UCSD-AML1 (cell line): ENCODE measurements around the gene TNFSF12.

Source experiments
- DNase-seq: peaks from one replicate; lab custom pipeline; 2025; ENCODE audit not compliant: unreplicated experiment; lab: John Stamatoyannopoulos, UW

TNFSF12 gene

DNA sequence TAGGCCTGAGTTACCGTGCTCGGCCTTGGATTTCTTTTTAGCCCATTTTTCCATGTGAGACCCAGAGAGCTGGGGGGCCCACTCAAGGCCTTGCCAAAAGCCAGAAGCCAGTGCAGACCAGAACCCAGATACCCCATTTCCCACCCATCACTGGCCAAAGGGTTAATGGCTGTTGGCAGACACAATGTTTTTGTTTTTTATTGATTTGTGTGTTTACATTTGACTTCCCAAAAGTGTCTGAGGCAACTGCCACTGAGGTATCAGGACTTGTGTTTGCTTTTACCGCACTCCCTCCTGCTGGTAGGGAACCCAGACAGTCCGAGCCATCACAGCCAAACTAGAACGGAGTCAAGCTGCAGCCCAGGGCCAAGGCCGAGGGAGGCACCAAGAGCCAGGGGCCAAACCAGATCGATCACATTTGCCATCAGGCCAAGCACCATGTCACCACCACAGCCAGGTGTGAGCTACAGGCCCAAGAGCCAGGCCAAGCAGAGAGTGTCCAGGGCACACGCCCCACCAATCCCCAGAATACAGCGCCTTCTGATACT, 7.7 kb upstream of the TNFSF12 start:
- DNase-seq = no peak

DNA sequence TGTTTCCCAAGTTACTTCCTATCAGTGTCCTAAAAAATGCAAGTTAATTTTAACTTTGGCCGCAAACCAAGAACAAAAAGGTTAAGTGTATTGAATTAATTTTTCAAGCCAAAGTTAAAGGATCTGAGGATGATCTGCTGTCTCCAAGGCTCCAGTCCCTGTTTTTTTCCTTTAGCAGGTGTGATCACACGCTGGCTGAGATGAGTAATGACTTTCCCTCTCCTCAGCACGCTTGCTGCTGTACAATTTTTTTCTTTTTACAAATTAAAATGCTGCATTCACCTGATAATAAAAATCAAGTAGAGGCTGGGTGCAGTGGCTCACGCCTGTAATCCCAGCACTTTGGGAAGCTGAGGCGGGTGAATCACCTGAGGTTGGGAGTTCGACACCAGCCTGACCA, 3.9 kb upstream of the TNFSF12 start:
- no peak for DNase-seq

DNA sequence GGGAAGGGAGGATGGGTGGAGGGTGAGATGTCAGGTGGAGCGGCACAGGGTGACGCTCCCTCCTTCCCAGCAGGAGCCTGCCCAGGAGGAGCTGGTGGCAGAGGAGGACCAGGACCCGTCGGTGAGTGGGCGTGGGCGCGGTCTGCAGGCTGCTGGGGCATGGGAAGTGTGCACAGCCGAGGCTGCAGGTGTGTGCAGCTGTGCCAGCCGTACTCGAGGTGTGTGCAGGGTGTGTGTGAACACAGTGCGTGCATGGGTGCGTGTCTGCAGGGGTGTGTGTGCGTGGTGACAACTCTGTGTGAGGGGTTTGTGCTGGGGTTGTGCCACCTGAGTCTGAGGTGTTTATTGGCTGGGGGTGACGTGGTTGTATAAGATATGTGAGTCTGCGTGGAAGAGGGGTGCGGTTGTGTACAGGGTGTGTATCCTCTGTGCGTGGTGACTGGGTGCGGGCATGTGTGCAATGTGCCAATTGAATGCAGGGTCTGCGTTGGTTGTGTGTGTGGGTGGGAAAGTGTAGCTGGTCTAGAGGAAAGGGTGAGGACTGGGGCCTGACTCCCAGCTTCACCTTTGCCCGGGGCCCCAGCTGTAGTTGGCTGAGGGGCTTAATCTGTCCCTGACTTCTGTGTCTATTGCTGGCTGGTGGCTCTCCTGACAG, 670 bp downstream of the TNFSF12 start:
- no peak for DNase-seq

DNA sequence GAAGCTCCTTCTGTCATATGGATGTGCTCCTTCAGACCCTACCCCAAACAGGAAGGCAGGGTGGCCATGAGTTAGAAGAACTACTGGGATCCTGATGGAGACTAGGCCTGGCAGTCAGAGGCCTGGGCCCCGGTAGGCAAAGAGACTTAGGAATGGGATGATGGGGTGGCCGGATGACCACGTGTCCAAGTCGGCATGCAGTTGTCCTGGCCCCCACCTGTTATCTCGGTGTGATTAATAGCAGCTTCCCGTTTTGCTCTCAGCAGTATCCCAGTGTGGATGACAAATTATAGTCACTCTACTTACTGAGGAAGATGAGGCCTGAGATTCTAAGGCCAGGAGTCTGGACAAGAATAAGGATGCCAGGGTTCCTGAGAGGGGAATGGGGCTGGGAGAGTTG, 1.5 kb downstream of the TNFSF12 start:
- no peak for DNase-seq

DNA sequence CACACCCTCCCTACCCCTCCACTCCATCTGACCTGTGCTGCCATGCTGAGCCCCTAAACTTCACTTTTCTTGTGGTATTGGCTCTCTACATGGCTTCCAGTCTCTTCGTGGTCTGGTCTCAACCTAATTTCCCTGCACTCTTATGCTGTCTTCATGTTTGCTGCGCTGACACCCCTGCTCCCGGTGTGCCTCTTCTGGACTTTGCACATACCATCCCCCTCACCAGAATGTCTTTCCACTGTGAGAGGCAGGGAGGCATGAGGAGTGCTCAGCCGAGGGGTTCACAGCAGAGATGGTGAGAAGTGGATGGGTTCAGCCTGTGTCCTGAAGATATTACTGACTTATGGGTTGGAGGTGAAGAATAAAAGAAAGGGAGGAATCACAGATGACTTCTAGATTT, 2.5 kb downstream of the TNFSF12 start:
- DNase-seq = no peak

DNA sequence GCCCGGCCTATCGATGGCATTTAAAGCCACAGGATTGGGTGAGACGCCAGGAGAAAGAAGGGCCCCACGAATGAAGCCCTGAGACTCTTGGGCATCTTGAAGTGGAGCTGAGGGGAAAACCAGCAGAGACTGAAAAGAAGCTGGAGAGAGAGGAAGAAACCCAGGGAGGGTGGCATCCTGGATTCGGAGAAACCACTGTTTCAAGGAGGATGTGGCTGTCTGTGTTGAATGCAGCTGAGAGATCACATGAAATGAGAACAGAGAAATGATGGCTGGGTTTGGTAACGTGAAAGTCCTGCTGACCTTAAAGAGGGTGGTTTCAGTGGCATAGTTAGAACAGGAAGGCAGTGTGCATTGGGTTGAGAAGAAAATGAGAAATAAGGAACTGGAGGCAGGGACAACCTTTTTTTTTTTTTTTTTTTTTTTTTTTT, 3.8 kb downstream of the TNFSF12 start:
- peak; percentile 53 for DNase-seq

DNA sequence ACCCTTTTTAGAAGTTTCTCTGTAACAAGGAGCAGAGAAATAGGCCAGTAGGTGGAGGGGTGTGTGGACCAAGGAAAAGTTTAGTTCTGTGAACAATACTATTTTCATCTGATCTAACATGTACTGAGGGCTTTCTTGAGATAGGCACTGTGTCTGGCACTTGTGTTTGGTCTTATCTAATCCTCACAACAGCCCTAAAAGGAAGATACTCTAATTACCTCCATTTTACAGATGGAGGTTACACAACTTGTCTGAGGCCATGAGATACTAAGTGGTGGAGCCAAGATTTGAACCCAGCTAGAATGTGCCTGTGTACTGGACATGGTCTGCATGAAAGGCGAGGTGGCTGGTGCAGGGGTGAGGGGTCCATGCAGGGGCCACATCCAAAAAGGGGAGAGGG, 4.5 kb downstream of the TNFSF12 start:
- no peak for DNase-seq

DNA sequence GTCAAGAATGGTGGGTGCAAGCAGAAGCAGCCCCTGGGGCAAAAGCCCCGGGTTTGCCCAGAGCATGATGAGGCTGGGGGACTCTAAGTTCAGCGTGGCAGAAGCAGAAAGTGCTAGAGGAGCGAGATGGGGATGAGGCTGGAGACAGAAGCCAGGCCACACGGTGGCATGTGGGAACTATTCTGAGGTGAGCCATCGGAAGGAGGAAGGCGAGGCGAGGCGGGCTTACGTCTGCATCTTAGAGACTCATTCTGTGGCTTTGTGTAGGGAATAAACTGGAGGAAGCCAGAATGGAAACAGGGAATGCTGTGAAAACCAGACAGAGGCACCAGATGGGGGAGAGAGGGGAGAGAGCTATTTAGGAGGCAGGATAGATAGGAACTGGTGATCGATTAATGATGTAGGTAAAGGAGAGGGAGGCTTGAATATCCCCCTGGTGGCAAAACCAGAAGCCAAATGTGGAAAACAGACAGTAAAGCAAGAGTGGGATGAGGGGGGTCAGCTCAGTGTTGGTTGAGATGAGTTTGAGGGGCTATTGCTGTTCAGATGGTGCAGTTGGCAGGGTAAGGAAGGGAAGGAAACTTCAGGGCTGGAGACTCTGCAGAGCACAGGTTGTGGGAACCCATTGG, 6.6 kb downstream of the TNFSF12 start:
- no peak for DNase-seq

DNA sequence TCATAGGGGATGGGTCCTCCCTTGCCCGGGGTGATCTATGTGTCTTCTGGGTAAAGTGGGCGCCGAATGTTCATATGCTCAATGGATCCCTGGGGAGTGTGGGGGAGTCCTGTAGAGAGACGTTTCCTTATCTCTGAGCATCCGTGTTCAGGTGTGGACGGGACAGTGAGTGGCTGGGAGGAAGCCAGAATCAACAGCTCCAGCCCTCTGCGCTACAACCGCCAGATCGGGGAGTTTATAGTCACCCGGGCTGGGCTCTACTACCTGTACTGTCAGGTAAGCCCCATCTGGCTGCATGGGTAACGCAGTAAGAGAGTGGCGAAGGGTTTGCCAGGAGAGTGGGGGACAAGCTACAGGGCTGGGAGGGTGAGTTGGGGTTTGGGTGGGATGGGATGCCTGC, 7.8 kb downstream of the TNFSF12 start:
- no peak for DNase-seq

DNA sequence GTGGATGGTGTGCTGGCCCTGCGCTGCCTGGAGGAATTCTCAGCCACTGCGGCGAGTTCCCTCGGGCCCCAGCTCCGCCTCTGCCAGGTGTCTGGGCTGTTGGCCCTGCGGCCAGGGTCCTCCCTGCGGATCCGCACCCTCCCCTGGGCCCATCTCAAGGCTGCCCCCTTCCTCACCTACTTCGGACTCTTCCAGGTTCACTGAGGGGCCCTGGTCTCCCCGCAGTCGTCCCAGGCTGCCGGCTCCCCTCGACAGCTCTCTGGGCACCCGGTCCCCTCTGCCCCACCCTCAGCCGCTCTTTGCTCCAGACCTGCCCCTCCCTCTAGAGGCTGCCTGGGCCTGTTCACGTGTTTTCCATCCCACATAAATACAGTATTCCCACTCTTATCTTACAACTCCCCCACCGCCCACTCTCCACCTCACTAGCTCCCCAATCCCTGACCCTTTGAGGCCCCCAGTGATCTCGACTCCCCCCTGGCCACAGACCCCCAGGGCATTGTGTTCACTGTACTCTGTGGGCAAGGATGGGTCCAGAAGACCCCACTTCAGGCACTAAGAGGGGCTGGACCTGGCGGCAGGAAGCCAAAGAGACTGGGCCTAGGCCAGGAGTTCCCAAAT, 8.4 kb downstream of the TNFSF12 start:
- DNase-seq = no peak

DNA sequence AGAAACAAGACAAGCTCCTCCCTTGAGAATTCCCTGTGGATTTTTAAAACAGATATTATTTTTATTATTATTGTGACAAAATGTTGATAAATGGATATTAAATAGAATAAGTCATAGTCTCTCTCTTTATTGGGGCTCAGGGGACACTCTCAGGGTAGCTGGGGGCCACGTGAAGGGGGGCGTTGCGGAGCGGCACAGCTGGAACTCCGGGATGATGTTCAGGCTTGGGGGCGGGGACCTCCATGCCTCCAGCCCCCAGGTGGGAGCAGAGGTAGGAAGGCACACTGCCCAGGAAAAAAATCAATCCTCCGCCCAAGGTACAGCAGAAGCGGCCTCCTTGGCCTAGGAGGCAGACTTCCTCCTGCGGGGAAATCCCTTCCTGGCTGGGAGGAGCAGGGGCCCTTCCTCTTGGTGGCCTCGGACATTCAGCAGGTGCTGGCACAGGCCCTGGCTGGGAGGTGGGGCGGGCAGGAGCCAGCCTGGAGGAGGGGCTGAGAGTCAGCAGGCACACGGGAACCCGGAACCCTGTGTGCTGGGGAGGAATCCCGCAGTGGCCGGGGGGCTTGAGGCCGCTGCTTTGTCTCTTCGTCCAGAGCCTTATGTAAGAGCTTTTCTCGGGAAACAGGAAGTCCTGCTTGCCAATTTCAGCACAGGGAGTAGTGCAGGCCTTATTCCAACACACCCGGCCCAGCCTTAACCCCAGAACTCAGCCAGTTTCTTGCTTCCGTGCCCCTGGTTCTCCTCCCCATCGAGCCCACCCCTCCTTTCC, 9.1 kb downstream of the TNFSF12 start:
- DNase-seq = peak; percentile 91

DNA sequence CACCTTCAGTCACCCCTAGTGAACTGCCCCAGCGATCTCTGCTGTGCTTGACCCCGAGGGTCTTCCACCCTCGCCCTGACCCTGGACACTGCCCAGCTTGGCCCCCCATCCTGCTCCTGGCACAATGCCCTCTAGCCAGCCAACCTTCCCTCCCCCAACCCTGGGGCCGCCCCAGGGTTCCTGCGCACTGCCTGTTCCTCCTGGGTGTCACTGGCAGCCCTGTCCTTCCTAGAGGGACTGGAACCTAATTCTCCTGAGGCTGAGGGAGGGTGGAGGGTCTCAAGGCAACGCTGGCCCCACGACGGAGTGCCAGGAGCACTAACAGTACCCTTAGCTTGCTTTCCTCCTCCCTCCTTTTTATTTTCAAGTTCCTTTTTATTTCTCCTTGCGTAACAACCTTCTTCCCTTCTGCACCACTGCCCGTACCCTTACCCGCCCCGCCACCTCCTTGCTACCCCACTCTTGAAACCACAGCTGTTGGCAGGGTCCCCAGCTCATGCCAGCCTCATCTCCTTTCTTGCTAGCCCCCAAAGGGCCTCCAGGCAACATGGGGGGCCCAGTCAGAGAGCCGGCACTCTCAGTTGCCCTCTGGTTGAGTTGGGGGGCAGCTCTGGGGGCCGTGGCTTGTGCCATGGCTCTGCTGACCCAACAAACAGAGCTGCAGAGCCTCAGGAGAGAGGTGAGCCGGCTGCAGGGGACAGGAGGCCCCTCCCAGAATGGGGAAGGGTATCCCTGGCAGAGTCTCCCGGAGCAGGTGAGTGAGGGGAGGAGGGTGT, 9.9 kb downstream of the TNFSF12 start, which contains the start of gene TNFSF13:
TSS of gene TNFSF13 (plus strand) at position 207 of the 776 bp plus-strand sequence. CDS start at position 497, 290 bp downstream.
- peak; percentile 76 for DNase-seq

DNA sequence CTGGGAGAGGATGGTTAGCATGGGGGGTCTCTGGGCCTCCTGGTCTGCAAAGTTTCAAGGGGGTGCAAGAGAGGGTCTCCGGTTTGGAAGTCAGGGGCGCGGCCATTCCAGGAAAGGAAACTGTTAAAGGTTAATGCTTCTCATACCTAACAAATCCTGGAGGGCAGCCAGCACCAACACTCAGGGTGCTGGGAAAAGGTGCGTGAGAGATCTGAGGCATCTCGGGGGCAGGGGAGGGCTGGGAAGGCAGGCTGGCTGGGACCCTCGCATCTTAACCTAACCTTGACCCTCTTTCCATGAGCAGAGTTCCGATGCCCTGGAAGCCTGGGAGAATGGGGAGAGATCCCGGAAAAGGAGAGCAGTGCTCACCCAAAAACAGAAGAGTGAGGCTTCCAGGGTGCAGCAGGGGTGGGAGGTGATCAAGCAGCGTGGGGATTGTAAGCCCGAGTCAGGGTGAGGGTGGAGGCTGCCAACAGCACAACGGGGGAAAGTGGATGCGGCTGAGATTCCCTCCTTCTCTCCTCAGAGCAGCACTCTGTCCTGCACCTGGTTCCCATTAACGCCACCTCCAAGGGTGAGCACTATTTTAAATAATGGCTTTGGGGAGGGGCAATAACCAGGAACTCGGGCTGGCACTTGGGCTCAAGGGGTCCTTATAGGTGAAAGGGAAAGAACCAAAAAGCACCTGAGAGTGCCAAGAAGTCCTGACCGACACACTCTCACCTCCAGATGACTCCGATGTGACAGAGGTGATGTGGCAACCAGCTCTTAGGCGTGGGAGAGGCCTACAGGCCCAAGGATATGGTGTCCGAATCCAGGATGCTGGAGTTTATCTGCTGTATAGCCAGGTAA, 10.7 kb downstream of the TNFSF12 start:
- no peak for DNase-seq

DNA sequence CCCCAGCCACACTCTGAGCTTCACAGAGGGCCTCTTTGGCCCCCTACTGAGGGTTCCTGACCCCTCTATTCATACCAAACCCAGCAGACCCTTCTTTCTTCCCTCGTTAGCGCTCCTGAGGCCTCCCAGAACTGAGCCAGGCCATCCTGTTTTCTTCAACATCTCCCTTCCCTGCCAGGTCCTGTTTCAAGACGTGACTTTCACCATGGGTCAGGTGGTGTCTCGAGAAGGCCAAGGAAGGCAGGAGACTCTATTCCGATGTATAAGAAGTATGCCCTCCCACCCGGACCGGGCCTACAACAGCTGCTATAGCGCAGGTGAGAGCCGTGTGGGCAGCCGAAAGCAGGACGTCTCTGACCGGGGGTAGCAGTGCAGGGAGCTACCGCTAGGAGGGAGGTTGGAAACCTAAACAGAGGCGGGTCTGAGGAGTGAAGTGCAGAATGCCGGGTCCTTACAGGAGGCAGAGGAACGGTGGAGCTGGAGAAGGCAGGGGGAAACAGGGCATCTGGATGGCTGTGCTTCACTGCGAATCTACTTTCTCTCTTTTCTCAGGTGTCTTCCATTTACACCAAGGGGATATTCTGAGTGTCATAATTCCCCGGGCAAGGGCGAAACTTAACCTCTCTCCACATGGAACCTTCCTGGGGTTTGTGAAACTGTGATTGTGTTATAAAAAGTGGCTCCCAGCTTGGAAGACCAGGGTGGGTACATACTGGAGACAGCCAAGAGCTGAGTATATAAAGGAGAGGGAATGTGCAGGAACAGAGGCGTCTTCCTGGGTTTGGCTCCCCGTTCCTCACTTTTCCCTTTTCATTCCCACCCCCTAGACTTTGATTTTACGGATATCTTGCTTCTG, 11.5 kb downstream of the TNFSF12 start:
- peak; percentile 72 for DNase-seq

DNA sequence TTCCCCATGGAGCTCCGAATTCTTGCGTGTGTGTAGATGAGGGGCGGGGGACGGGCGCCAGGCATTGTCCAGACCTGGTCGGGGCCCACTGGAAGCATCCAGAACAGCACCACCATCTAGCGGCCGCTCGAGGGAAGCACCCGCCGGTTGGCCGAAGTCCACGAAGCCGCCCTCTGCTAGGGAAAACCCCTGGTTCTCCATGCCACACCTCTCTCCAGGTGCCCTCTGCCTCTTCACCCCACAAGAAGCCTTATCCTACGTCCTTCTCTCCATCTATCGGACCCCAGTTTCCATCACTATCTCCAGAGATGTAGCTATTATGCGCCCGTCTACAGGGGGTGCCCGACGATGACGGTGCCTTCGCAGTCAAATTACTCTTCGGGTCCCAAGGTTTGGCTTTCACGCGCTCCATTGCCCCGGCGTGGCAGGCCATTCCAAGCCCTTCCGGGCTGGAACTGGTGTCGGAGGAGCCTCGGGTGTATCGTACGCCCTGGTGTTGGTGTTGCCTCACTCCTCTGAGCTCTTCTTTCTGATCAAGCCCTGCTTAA, 12.2 kb downstream of the TNFSF12 start:
- peak; percentile 83 for DNase-seq

DNA sequence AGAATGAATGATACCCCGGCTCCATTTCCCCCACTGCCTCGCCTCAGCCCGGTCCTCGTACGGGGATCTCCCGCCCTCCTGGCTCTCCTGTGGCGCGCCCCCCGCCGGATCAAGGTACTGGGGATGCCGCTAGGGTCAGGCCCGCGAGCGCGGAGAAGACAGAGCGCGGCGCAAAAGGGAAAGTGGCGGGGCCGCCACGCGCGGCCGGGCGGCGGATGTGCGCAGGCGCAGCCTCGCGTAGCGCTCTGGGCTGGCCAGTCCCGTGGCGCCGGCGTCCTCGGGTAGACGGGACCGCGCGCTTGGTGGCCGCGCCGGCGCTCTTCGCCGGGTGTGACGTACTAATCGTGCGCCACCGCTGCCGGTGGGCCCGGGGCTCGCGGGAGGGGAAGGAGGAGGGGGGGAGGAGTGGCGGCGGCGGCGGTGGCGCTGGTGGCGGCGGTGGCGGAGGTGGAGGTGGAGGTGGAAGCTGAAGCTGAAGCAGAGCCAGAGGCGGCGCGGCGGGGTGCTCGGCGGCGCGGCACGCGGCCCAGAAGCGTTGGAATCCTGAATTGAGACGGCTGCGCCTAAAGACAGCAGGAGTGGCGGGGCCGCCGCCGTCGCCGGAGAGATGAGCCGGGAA, 12.8 kb downstream of the TNFSF12 start, which contains the start of gene SENP3:
TSS of gene SENP3 (plus strand) at position 331 of the 619 bp plus-strand sequence. CDS start 1,158 bp downstream, outside the sequence.
- peak; percentile 93 for DNase-seq

DNA sequence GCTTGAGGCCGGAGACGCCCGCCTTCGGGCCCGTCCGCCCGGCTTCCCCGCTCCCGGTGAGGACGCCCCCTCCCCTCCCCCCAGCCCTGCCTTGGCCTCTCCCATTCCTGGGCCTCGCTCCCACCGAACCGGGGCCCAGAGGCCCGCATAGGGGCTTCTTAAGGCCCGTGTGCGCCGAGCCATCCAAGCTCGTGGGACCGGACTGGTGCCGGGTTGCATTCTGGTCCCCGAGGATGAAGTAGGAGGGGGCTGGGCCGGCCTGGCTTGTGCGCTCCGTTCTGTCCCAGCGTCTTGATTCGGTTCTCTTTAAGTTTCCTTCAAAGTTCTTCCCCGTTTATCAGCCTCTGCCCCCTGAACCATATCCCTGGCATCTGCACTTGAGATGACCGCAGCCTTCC, 13.3 kb downstream of the TNFSF12 start:
- DNase-seq = no peak
